Measurements from ENCODE around the gene GLI2.

The GLI2 gene

DNA sequence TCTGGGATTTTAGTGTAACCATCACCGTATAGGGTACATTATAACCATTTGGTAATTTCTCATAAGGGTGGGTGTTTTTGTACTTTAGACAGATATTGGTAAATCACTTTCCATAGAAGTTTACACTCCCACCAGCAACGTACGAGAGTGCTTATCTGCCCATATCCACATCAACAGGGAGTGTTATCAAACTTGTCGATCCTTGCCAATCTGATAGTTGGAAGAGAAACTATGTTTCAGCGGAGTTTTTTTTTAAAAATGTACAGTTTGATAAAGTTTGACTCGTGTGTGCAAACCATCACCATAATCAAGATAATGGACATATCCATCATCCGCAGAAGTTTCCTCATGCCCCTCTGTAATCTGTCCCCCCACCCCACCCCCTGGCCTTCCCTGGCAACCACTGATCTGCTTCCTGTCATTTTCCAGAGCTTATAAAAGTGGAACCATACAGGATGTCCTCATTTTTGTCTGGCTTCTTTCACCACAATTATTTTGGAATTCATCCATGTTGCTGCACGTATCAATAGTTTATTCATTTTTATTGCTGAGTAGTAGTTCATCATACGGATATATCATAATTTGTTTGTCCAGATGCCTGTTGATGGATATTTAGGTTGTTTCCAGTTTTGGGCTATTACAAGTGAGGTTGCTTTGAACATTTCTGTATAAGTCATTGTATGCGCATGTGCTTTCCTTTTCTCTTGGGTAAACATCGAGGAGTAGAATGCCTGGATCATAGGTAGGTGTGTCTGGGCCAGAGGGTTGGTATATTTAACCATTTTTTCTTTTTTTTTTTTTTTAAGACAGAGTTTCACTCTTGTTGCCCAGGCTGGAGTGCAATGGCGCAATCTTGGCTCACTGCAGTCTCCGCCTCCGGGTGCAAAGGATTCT lies 18.6 kb downstream of the GLI2 start:
- no peak for DNase-seq (ENCODE audit: low read depth in 1 of 2, low spot score in 1 of 2)

DNA sequence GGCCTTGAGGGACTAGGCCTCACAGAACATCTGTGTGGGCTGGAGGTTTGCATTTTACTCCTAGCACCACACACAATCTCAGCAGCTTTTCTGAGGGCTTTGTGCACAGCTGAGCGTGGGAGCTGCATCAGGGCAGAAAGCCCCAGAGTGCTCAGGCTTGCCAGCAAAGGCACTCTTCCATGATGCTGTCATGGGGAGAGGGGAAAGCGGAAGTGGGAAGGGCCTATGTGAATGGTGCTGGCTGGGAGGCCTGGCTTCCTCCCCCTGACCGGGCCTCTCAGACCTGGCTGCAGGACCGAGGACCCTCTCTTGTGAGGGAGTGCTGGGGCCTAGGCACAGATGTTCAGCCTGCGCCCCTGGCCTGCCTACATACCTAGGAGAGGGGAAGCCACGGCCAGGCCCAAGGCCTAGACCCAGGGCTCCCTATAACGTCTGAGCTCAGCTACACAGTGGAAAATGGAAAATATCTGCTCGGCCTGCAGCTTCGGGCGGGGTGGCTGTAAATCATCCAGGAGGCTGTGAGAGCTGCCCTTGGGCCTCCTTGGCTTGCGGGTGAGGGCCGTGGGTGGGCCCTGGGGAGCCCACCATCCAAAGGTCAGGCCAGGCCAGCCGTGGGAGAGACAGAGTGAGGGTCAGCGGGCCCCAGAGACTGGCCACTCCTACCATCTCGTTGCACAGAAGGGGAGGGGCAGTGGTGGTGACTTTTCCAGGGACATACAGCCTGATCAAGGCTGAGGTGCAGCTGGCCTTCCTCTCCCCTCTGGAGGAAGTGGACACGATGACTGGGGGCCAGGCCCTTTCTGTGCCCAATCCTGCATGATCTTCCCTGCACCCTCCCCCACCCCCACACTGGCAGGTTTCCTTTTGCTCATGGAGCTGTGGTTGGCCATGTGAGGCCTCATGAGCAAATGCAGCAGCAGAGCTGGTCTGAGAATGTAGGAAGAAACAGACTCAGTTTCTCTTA lies 22.8 kb downstream of the GLI2 start:
- DNase-seq (ENCODE audit: low read depth in 1 of 2, low spot score in 1 of 2): no peak

DNA sequence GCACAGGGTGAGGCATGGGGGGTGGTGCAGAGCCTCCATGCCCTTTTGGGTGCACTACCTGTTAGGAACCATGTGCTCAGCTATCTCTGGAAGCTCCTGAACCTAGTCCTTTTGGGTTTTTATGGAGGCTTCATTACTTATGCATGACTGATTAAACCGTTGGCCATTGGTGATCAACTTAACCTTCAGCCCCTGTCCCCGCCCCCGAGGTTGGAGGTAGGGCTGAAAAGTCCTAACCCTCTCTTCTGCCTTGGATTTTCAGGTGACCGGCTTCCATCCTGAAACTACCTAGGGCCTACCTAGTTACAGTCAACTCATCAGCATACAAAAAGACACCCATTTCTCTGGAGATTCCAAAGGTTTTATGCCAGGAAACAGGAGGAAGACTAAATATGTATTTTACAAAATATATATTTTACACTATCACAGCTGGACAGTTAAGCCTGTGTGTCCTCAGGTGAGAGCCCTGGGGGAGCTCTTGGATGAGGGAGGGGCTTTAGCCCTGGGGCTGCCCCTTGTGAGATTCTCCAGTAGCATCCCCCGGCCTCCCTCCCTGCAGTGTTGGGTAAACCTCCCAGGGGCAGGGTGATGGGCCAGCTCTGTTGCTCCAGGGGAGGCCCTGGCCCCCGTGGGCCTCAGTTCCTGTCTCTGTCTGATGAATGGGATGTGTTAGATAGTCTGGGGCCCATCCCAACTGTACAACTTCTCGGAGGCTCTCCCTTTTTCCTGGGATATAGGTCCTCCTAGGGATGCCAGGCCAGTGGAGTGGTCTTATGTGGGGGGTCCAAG lies 24.1 kb downstream of the GLI2 start:
- no peak for DNase-seq (ENCODE audit: low read depth in 1 of 2, low spot score in 1 of 2)

GRCh38 chr2:120760446-120761135 lies 24.9 kb downstream of the GLI2 start:
- DNase-seq (ENCODE audit: low read depth in 1 of 2, low spot score in 1 of 2): no peak

- DNase-seq (ENCODE audit: low read depth in 1 of 2, low spot score in 1 of 2): no peak
Observed at GRCh38 chr2:120761164-120761861, 25.6 kb downstream of the GLI2 start.

DNA sequence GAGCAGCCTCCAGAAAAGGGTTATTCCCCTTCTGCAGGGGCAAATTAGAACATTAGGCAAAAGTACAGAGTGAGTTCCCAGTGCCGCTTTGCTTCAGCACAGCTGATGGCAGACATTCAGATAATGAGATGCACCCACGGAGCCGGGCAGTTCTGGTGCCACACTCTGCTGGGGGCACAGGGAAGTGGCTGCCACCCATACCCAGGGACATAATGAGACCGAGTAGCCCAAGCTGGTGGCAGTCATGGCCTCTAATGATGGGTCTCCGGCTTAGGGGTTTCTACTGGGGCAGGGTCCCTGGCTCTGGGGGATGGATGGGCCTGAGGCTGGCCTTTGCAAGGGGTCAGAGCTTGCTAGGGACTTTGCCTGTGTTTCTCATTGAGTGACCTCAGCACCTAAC lies 26.2 kb downstream of the GLI2 start:
- no peak for DNase-seq (ENCODE audit: low read depth in 1 of 2, low spot score in 1 of 2)

DNA sequence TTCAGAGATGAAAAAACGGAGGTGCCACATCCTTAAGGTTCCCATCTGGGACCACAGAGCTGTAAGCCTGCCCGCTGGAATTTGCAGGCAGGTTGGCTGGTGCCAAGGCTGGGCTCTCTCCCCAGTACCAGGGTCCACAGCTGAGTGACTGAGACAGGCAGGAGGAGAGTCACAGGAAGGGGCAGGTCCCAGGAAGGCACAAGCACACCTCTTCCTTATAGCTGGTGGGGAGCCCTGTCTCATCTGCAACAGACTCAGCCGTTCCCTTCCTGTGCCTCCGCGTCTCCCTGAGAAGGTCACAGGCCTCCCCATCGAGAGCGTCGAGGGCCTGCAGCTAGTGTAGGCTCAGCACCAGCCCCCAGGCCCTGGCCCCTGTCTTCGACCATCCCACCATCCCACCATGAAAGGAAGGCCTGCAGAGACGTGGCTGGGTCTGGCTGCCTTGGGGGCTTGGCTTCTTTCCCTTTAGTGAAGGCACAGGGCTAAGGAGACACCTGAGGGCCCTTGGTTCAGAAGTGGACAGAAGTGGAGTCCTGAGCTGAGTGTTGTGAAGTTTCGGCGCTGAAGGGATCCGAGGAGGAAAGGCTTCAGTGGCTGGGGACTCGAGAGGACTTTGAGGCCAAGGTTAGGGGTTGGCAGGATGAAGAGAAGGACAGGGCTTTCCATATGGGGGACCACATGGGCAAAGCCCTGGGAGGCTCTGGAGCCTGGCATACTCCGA lies 26.8 kb downstream of the GLI2 start:
- no peak for DNase-seq (ENCODE audit: low read depth in 1 of 2, low spot score in 1 of 2)

- no peak for DNase-seq (ENCODE audit: low read depth in 1 of 2, low spot score in 1 of 2)
Observed at GRCh38 chr2:120763508-120763907, 27.8 kb downstream of the GLI2 start.

- DNase-seq (ENCODE audit: low read depth in 1 of 2, low spot score in 1 of 2): no peak
Observed at GRCh38 chr2:120763931-120764330, 28.3 kb downstream of the GLI2 start.

GRCh38 chr2:120764492-120764891 lies 28.8 kb downstream of the GLI2 start:
- DNase-seq (ENCODE audit: low read depth in 1 of 2, low spot score in 1 of 2): no peak

GRCh38 chr2:120764991-120765677 lies 29.5 kb downstream of the GLI2 start:
- DNase-seq (ENCODE audit: low read depth in 1 of 2, low spot score in 1 of 2): no peak

- DNase-seq (ENCODE audit: low read depth in 1 of 2, low spot score in 1 of 2): no peak
Observed at GRCh38 chr2:120765678-120766469, 30.2 kb downstream of the GLI2 start.

GRCh38 chr2:120766470-120767351 lies 31.0 kb downstream of the GLI2 start:
- no peak for DNase-seq (ENCODE audit: low read depth in 1 of 2, low spot score in 1 of 2)

GRCh38 chr2:120767486-120768005 lies 31.9 kb downstream of the GLI2 start:
- no peak for DNase-seq (ENCODE audit: low read depth in 1 of 2, low spot score in 1 of 2)

DNA sequence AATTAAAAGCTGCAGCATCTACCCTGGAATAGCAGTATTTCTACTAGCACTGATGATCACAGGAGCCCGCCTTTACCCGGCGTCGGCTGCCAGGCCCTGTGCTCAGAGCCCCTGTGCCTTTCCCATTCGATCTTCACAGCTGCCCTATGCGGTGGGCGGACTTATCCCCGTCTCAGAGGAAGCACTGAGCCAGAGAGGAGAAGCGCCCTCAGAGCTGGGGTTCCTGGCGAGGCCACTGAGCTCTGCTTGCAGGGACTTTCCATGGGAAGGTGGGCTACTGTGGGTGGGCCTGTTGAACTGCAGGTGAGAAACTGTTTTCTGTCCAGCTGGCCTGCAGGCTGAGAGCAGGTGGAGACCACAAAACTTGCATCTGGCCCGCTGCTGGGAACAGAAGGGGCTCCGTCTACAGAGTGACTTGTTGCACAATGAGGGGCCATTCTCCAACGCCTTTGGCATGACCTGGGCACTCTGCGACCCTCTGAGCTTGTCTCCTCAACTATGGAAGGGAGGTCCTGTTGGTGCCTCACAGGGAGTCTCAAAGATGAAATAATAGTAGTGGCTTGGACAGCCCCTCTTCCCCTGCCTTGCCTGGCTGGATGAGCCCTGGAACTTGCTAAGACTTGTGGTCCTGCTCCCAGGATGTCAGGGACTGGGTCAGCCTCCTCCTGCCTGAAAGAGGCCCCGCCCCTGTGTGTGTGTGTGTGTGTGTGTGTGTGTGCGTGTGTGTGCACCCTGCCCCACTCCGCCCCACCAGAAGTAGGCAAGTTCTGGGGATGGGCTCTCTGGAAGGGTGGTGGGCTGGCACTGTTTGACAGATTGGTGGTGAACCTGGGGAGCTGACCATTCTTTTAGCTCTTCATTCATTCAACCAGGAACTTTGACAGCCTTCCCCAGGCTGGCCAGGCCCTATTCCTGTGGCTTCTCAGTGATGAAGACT lies 32.7 kb downstream of the GLI2 start:
- DNase-seq (ENCODE audit: low read depth in 1 of 2, low spot score in 1 of 2): no peak

Data from stimulated activated CD4-positive, alpha-beta T cell treated with anti-CD3 and anti-CD28 coated beads, Interleukin-15, amount 100 ng/mL, for 1 hour (primary cell).